Vagina (tissue), 2 donors: ENCODE results near the gene CD22. TPM values are rescaled to one million over a fixed set of nuclear protein-coding genes. Genes with fewer than 3 reads are reported as not detected.

Source experiments
- DNase-seq, 2 donors: peaks; one replicate each; pipeline ENCODE4 v3.0.0-alpha.2; 2017; ENCODE audit errors: extremely low spot score in 2 of 2
- H3K27ac ChIP-seq: fragments of 200-600 bp; sonication (generic); one replicate; pipeline ENCODE4 v1.5.1; 2019
- H3K27me3 ChIP-seq: fragments of 200-600 bp; sonication (generic); one replicate; pipeline ENCODE4 v1.5.1; 2019
- H3K36me3 ChIP-seq, 2 donors: fragments of 200-600 bp; sonication (generic); one replicate each; pipeline ENCODE4 v1.5.1; 2017 to 2019
- H3K4me1 ChIP-seq: fragments of 200-600 bp; sonication (generic); one replicate; pipeline ENCODE4 v1.5.1; 2019
- H3K4me3 ChIP-seq, 2 donors: fragments of 200-600 bp; sonication (generic); 1 replicate in 1 of 2; 2 replicates in 1 of 2; pipeline ENCODE4 v1.5.1; 2016 to 2019
- H3K9me3 ChIP-seq: fragments of 200-600 bp; sonication (generic); one replicate; pipeline ENCODE4 v1.5.1; 2019
- CTCF ChIP-seq, 3 experiments: fragments of 450-650 bp in 2 of 3; fragments of 200-600 bp in 1 of 3; sonication (generic) in 1 of 3; IDR thresholded peaks; one replicate each; pipeline ENCODE4 v1.5.1; 2017 to 2019; ENCODE audit warnings: antibody characterized with exemption in 3 of 3, mild to moderate bottlenecking in 2 of 3, moderate library complexity in 2 of 3
- POLR2A ChIP-seq, 2 donors: fragments of 450-650 bp; IDR thresholded peaks; one replicate each; pipeline ENCODE4 v1.6.1; 2017; ENCODE audit warnings: antibody characterized with exemption in 2 of 2, mild to moderate bottlenecking in 2 of 2, moderate library complexity in 2 of 2
- POLR2AphosphoS5 ChIP-seq, 2 donors: sonication (generic); formaldehyde crosslinking; IDR thresholded peaks; one replicate each; pipeline ENCODE4 v1.9.0; 2017; ENCODE audit warnings: antibody characterized with exemption in 2 of 2, mild to moderate bottlenecking in 2 of 2, low read depth in 1 of 2; ENCODE audit not compliant: insufficient read depth in 1 of 2
- intact Hi-C: fragments of 100-400 bp; cut with DNase I; formaldehyde crosslinking; loops from one replicate; pipeline ENCODE4 v1.15.1; 2023
- total RNA-seq: library from RNA; depleted of rRNA; stranded (reverse); fragments of >200 nt; gene quantifications from one replicate; pipeline ENCODE4 v1.2.3, GENCODE V29; 2016

Gene CD22
- total RNA-seq, 1 donor from 2014 or later = 7.6 TPM

GRCh38 chr19:35298561-35298972 lies 30.4 kb upstream of the CD22 start:
- Histone ChIP-seq H3K27ac (no peak overlapping the region), H3K9me3 (no peaks in the 10 kb centered on the region), H3K27me3 (no peaks in the 10 kb centered on the region), H3K4me1 (no peaks in the 10 kb centered on the region), H3K36me3 (no peaks in the 10 kb centered on the region), H3K4me3 (no peak overlapping the region)
- TF ChIP-seq POLR2AphosphoS5 (IDR thresholded peaks at IDR 0.05; ENCODE audit: insufficient read depth in 1 of 2, low read depth in 1 of 2) = no peak
- no peak for TF ChIP-seq POLR2A (IDR thresholded peaks at IDR 0.05)
- TF ChIP-seq CTCF (IDR thresholded peaks at IDR 0.05) = no peak
- intact Hi-C loops = no loop called here
- no peak for DNase-seq

- Histone ChIP-seq H3K27ac (no peak overlapping the region), H3K36me3 (no peaks in the 10 kb centered on the region), H3K4me3 (no peak overlapping the region), H3K27me3 (no peaks in the 10 kb centered on the region), H3K4me1 (no peaks in the 10 kb centered on the region), H3K9me3 (no peaks in the 10 kb centered on the region)
- no peak for DNase-seq
- TF ChIP-seq POLR2AphosphoS5 (IDR thresholded peaks at IDR 0.05; ENCODE audit: insufficient read depth in 1 of 2, low read depth in 1 of 2) (no peak), POLR2A (IDR thresholded peaks at IDR 0.05) (no peak), CTCF (IDR thresholded peaks at IDR 0.05) (no peak)
- intact Hi-C loops = no loop called here
These were observed 29.3 kb upstream of the CD22 start for GRCh38 chr19:35299523-35300338.

- Histone ChIP-seq H3K27ac (no peak overlapping the region), H3K27me3 (no peaks in the 10 kb centered on the region), H3K4me3 (no peak overlapping the region), H3K36me3 (no peaks in the 10 kb centered on the region), H3K4me1 (no peaks in the 10 kb centered on the region), H3K9me3 (no peaks in the 10 kb centered on the region)
- intact Hi-C loops = no loop called here
- DNase-seq = no peak
- TF ChIP-seq POLR2A (IDR thresholded peaks at IDR 0.05) (no peak), CTCF (IDR thresholded peaks at IDR 0.05) (no peak), POLR2AphosphoS5 (IDR thresholded peaks at IDR 0.05; ENCODE audit: insufficient read depth in 1 of 2, low read depth in 1 of 2) (no peak)
These were observed 28.7 kb upstream of the CD22 start for GRCh38 chr19:35300339-35300649.

- no peaks in the 10 kb centered on the region for H3K4me1 ChIP-seq
- no peaks in the 10 kb centered on the region for H3K27me3 ChIP-seq
- no peak overlapping the region for H3K4me3 ChIP-seq
- TF ChIP-seq CTCF (IDR thresholded peaks at IDR 0.05) = no peak
- TF ChIP-seq POLR2AphosphoS5 (IDR thresholded peaks at IDR 0.05; ENCODE audit: insufficient read depth in 1 of 2, low read depth in 1 of 2) = no peak
- TF ChIP-seq POLR2A (IDR thresholded peaks at IDR 0.05) = no peak
- H3K36me3 ChIP-seq = no peaks in the 10 kb centered on the region
- H3K27ac ChIP-seq = no peak overlapping the region
- DNase-seq = no peak
- H3K9me3 ChIP-seq = no peaks in the 10 kb centered on the region
- intact Hi-C loops = no loop called here
These were observed 27.0 kb upstream of the CD22 start for GRCh38 chr19:35301961-35302360.

- Histone ChIP-seq H3K4me3 (no peak overlapping the region), H3K9me3 (no peaks in the 10 kb centered on the region), H3K4me1 (no peaks in the 10 kb centered on the region), H3K27ac (no peak overlapping the region), H3K36me3 (no peaks in the 10 kb centered on the region), H3K27me3 (no peaks in the 10 kb centered on the region)
- intact Hi-C loops = no loop called here
- TF ChIP-seq CTCF (IDR thresholded peaks at IDR 0.05) = no peak
- TF ChIP-seq POLR2AphosphoS5 (IDR thresholded peaks at IDR 0.05; ENCODE audit: insufficient read depth in 1 of 2, low read depth in 1 of 2) = no peak
- TF ChIP-seq POLR2A (IDR thresholded peaks at IDR 0.05) = no peak
- DNase-seq = no peak
These were observed 26.5 kb upstream of the CD22 start for GRCh38 chr19:35302446-35302845.
